Erythroblast (primary cell): ENCODE results near the gene RBKS.

Source experiments
- GATA1 ChIP-seq: IDR thresholded peaks from 2 replicates; pipeline ENCODE4 v1.6.1; 2011; ENCODE audit warnings: low read depth, mild to moderate bottlenecking, control low read depth, low read length, moderate library complexity
- POLR2A ChIP-seq: IDR thresholded peaks from 2 replicates; pipeline ENCODE4 v1.6.1; 2011; ENCODE audit warnings: mild to moderate bottlenecking, low read length

DNA sequence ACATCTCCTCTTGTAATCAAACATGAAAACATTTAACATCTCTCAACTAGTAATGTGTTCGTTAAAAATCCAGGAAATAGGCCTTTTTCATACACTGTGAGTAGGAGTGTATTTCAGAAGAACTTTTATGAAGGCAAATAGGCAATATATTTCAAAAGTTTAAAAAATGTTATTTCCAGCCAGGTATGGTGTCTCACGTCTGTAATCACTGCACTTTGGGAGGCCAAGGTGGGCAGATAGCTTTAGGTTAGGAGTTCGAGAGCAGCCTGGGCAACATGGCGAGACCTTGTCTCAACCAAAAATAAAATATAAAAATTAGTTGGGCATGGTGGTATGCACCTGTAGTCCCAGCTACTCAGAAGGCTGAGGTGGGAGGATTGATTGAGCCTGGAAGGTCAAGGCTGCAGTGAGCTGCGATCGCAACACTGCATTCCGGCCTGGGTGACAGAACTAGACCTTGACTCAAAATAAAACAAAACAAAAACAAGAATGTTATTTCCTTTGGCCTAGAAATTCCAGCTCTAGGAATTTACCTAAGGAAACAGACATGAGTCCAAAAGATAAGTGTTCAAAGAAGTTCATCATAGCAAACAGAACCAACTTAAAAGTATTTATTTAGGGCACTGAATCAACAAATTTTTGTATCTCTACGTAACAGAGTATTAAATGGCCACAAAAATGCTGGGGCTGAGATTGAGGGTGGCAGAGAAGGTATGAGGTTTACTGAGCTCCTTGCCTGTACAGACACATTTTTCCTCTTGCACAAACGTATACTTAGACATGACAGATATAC, 14.9 kb downstream of the RBKS start:
- TF ChIP-seq POLR2A (no peak), GATA1 (no peak)
